ENCODE measurements around the gene WWTR1. TPM values are rescaled to one million over a fixed set of nuclear protein-coding genes. Genes with fewer than 3 reads are reported as not detected.

Gene WWTR1
- total and polyA plus RNA-seq, 2 of the 8 experiments (the other 6 are each of a cell fraction or from before 2014, with no cell fraction given): 15.7 to 18.6 TPM

DNA sequence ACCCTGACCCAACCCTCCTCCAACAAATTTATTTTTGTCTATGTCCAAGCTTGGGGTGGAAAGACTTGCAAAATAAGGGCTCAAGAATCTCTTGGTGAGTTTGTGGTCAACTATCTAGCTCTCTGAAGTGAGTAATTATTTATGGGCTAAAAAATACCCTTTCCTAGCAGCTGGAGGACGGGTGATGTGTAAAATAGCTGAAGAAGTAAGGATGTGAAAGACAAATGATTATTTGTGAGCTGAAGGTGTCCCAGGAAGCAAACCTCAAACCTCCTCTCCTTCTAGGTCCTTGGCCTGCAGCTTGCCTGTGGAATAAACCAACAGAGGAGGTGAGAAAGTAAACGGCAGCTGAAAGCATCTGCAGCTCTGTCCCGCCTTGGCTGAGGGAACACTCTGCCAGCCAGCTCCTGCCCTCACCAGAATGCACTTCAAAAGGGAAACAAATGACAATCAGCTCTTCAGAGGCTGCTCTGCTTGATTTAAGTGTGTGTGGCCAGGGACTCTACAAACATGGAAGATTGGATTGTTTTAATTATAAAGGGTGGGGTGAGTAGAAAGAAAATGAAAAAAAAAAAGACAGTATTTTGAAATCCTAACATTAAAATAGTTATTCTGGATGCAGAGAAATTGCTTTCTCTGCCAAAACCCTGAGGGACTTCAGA is 123.0 kb downstream of the WWTR1 start:
- 55% methylated on average over 3 of the region's 3 CpGs; no CpG with 5 or more reads in 1 of the 2 experiments for WGBS, 2 experiments (ENCODE audit: extremely low coverage in 1 of 2, insufficient coverage in 1 of 2, insufficient read length in 1 of 2, insufficient replicate concordance in 2 of 2, low coverage in 1 of 2, low lambda C conversion rate in 2 of 2, missing lambda C conversion rate in 1 of 2)
- peaks cover 2 to 10% (median 5%) of the 10 kb centered on the region in 4 experiments; a peak in 5 of 7 replicates for H3K4me1 ChIP-seq (replicated peaks in 1 of 4; ENCODE audit: control insufficient read depth in 3 of 4, insufficient read depth in 4 of 4, low read length in 3 of 4)
- POLR2A ChIA-PET (ENCODE audit: partially characterized antibody): interaction anchor here (1.2 kb wide), 1 partner anchor 123 kb away, joined by 6 read pairs; the partner anchor contains the start of gene WWTR1
- TF ChIP-seq CHD2 (IDR thresholded peaks at IDR 0.05; ENCODE audit: low read length) (no peak), BACH1 (IDR thresholded peaks at IDR 0.05; ENCODE audit: low read length) (no peak), SAP30 (IDR thresholded peaks at IDR 0.05; ENCODE audit: insufficient read depth, insufficient replicate concordance, low read length) (no peak), CEBPB (IDR thresholded peaks at IDR 0.05; ENCODE audit: low read depth, low read length) (no peak), KDM5A (IDR thresholded peaks at IDR 0.05; ENCODE audit: low read length) (no peak), EGR1 (IDR thresholded peaks at IDR 0.05; ENCODE audit: borderline replicate concordance, low read depth, low read length) (no peak), POLR2A (IDR thresholded peaks at IDR 0.05; ENCODE audit: control extremely low read depth in 1 of 2, low read depth in 2 of 2, low read length in 2 of 2) (no peak), NANOG (IDR thresholded peaks at IDR 0.05; ENCODE audit: insufficient read depth, low read depth, low read length, poor library complexity, severe bottlenecking) (no peak)

More for the DNA sequence above, 123.0 kb downstream of the WWTR1 start:
- H4K20me1 ChIP-seq (replicated peaks in 1 of 2; ENCODE audit: control insufficient read depth in 1 of 2, insufficient read depth in 2 of 2, low read length in 2 of 2): peaks cover 0 to 3% of the 10 kb centered on the region in 2 experiments
- H3K56ac ChIP-seq (replicated peaks; ENCODE audit: insufficient read length, low read depth, low read length): no peak overlapping the region
- H4K8ac ChIP-seq (ENCODE audit: extremely low read depth, insufficient read depth, low read length): no peak overlapping the region
- H3K9ac ChIP-seq (replicated peaks in 1 of 4; ENCODE audit: extremely low read depth in 1 of 4, low read depth in 3 of 4, low read length in 3 of 4): no peak overlapping the region
- no peak overlapping the region for H2BK15ac ChIP-seq (ENCODE audit: low read length)
- no peak overlapping the region for H2AFZ ChIP-seq (ENCODE audit: low read length)
- no peak overlapping the region for H2BK20ac ChIP-seq (ENCODE audit: low read length)
- no peak for DNase-seq (ENCODE audit: low read depth in 1 of 2, low spot score in 2 of 2)
- no peak overlapping the region for H4K5ac ChIP-seq (ENCODE audit: insufficient read length, low read depth, low read length)
- 0 out of 2 replicates have a peak, but pooled peaks cover 3% of the 10 kb centered on the region for H3K79me1 ChIP-seq (ENCODE audit: low read depth, low read length)
- CTCF ChIA-PET (ENCODE audit: partially characterized antibody): interaction anchor here (0.6 to 2.9 kb wide), 14 partner anchors 11 to 711 kb away, joined by 3 to 15 read pairs (median 4); no protein-coding TSS in a partner anchor
- no peak overlapping the region for H3K4me3 ChIP-seq (ENCODE audit: extremely low read depth in 1 of 4, insufficient read depth in 2 of 4, low read depth in 3 of 4, low read length in 4 of 4)
- H2AK5ac ChIP-seq (ENCODE audit: low read depth, low read length): no peak overlapping the region
- H4K91ac ChIP-seq (replicated peaks; ENCODE audit: insufficient read length, low read length): no peak overlapping the region
- no peak overlapping the region for H2BK5ac ChIP-seq (ENCODE audit: low read depth, low read length)
- no peak overlapping the region for H3K18ac ChIP-seq (ENCODE audit: extremely low read depth, low read length)
- no peak overlapping the region for H2BK120ac ChIP-seq (replicated peaks; ENCODE audit: low read depth, low read length)
- H3K27me3 ChIP-seq (replicated peaks in 1 of 4; ENCODE audit: control insufficient read depth in 3 of 4, extremely low read depth in 1 of 4, insufficient read depth in 3 of 4, low read length in 3 of 4): no peaks in the 10 kb centered on the region
- no peaks in the 10 kb centered on the region for H3K9me3 ChIP-seq (ENCODE audit: insufficient read depth in 2 of 2, low read depth in 1 of 2, low read length in 1 of 2)
- FAIRE-seq: no peak
- no peaks in the 10 kb centered on the region; the same call in 1 of the 2 replicates for H3K23me2 ChIP-seq (ENCODE audit: low read depth, low read length)
- no peak overlapping the region for H3K27ac ChIP-seq (ENCODE audit: low read depth, low read length)
- no peak overlapping the region for H3K14ac ChIP-seq (ENCODE audit: insufficient read length)
- no peak overlapping the region for H3K4ac ChIP-seq (replicated peaks; ENCODE audit: insufficient read length, low read depth, low read length)
- no peaks in the 10 kb centered on the region for H3K36me3 ChIP-seq (ENCODE audit: control insufficient read depth in 2 of 4, insufficient read depth in 4 of 4, low read length in 3 of 4)
- H3K23ac ChIP-seq (ENCODE audit: insufficient read length): no peak overlapping the region
- H3K4me2 ChIP-seq (ENCODE audit: insufficient read depth in 1 of 2, low read depth in 2 of 2, low read length in 2 of 2): no peak overlapping the region
- peaks cover 0 to 6% of the 10 kb centered on the region in 2 experiments; a peak in 1 of 4 replicates for H3K79me2 ChIP-seq (ENCODE audit: control insufficient read depth in 1 of 2, insufficient read depth in 2 of 2, low read length in 2 of 2)
- H2BK12ac ChIP-seq (ENCODE audit: low read depth, low read length): no peak overlapping the region
